ENCODE results near the gene ADAMTS18. TPM values are rescaled to one million over a fixed set of nuclear protein-coding genes. Genes with fewer than 3 reads are reported as not detected.

The ADAMTS18 gene
- polyA plus RNA-seq, 1 donor (not counting 4 experiments of a cell fraction or from before 2014, with no cell fraction given): not detected

DNA sequence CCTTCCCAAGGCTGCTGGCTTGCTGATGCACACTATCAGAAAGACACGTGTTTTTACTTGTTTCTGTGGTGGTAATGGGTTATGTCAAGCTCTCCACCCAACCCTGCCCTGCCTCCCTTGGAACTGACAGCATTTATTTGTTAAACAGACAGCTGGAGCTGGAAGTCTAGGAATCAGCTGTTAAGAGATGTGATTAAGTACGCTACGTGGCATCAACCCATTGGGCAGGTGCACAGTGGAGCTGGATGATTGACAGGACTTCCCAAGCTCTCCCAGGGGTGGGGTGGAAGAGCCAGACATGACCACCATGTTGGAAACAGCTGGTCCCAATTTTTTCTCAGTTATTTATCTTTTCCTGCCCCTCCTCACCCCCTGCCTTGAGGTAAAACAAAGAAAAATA lies 49.4 kb downstream of the ADAMTS18 start:
- no peak overlapping the region for H3K27ac ChIP-seq (ENCODE audit: control insufficient read depth, insufficient read depth, low read length)
- peaks cover 4% of the 10 kb centered on the region for H3K9me3 ChIP-seq (ENCODE audit: control insufficient read depth, low read depth, low read length)
- no peaks in the 10 kb centered on the region for H3K27me3 ChIP-seq (ENCODE audit: control insufficient read depth, extremely low read depth, insufficient read depth, low read length)
- H2AFZ ChIP-seq (ENCODE audit: control insufficient read depth, low read length): no peak overlapping the region
- H3K9ac ChIP-seq (ENCODE audit: control insufficient read depth, extremely low read depth, insufficient read depth, low read length): no peak overlapping the region
- DNase-seq (ENCODE audit: low read depth, low spot score): no peak
- H3K36me3 ChIP-seq (ENCODE audit: control insufficient read depth in 2 of 2, extremely low read depth in 1 of 2, insufficient read depth in 2 of 2, low read length in 2 of 2): no peaks in the 10 kb centered on the region
- H3K79me2 ChIP-seq (ENCODE audit: control insufficient read depth, insufficient read depth, low read length): no peaks in the 10 kb centered on the region
- no peak overlapping the region for H3K4me2 ChIP-seq (ENCODE audit: control insufficient read depth, extremely low read depth, insufficient read depth, low read depth, low read length)
- dilution Hi-C loops (cut with MboI; ENCODE audit: extremely low pct_ligation_motif_present, low sequenced_read_pairs): no loop called here
- TF ChIP-seq, protein P1, sequence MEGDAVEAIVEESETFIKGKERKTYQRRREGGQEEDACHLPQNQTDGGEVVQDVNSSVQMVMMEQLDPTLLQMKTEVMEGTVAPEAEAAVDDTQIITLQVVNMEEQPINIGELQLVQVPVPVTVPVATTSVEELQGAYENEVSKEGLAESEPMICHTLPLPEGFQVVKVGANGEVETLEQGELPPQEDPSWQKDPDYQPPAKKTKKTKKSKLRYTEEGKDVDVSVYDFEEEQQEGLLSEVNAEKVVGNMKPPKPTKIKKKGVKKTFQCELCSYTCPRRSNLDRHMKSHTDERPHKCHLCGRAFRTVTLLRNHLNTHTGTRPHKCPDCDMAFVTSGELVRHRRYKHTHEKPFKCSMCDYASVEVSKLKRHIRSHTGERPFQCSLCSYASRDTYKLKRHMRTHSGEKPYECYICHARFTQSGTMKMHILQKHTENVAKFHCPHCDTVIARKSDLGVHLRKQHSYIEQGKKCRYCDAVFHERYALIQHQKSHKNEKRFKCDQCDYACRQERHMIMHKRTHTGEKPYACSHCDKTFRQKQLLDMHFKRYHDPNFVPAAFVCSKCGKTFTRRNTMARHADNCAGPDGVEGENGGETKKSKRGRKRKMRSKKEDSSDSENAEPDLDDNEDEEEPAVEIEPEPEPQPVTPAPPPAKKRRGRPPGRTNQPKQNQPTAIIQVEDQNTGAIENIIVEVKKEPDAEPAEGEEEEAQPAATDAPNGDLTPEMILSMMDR (optimal IDR thresholded peaks at IDR 0.05 in 1 of 3, IDR thresholded peaks at IDR 0.05 in 1 of 3, conservative IDR thresholded peaks at IDR 0.05 in 1 of 3; ENCODE audit: extremely low read depth in 1 of 3, insufficient read depth in 2 of 3, low read length in 3 of 3): no peak
- no peak for TF ChIP-seq EZH2 (IDR thresholded peaks at IDR 0.05; ENCODE audit: low read length)
- FAIRE-seq: no peak
- no peak overlapping the region for H3K4me3 ChIP-seq (ENCODE audit: control insufficient read depth in 2 of 3, extremely low read depth in 1 of 3, insufficient read depth in 2 of 3, low read depth in 1 of 3, low read length in 3 of 3)
- no peaks in the 10 kb centered on the region for H3K9me1 ChIP-seq (ENCODE audit: control insufficient read depth, extremely low read depth, insufficient read depth, low read length)
- H4K20me1 ChIP-seq (ENCODE audit: control insufficient read depth, extremely low read depth, insufficient read depth, low read length): no peaks in the 10 kb centered on the region
- H3K4me1 ChIP-seq (ENCODE audit: control insufficient read depth, extremely low read depth, insufficient read depth, low read length): no peaks in the 10 kb centered on the region

DNA sequence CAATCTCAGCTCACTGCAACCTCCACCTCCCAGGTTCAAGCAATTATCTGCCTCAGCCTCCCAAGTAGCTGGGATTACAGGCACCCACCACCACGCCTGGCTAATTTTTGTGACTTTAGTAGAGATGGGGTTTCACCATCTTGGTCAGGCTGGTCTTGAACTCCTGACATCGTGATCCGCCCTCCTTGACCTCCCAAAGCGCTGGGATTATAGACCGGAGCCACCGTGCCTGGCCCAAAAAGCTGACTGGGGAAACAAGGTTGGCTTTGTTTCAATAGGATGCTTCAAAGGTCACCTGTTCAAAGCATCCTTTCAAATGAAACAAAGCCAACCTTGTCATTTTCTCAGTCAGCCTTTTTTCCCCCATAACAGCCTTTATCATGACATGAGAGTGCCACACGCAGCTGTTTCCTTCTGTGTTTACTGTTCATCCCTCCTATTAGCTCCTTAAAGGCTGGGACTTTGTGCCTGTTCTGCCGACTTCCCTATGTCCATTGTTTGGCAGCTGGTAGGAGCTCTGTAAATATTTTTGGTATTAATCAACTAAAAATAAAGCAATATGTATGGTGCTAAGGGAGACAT lies 51.1 kb downstream of the ADAMTS18 start:
- no peak overlapping the region for H3K4me2 ChIP-seq (ENCODE audit: control insufficient read depth, extremely low read depth, insufficient read depth, low read depth, low read length)
- TF ChIP-seq EZH2 (IDR thresholded peaks at IDR 0.05; ENCODE audit: low read length): no peak
- TF ChIP-seq, protein P1 (optimal IDR thresholded peaks at IDR 0.05 in 1 of 3, IDR thresholded peaks at IDR 0.05 in 1 of 3, conservative IDR thresholded peaks at IDR 0.05 in 1 of 3; ENCODE audit: extremely low read depth in 1 of 3, insufficient read depth in 2 of 3, low read length in 3 of 3): no peak
- FAIRE-seq (no peak), DNase-seq (ENCODE audit: low read depth, low spot score) (no peak)
- no peaks in the 10 kb centered on the region for H3K27me3 ChIP-seq (ENCODE audit: control insufficient read depth, extremely low read depth, insufficient read depth, low read length)
- H3K9me1 ChIP-seq (ENCODE audit: control insufficient read depth, extremely low read depth, insufficient read depth, low read length): no peaks in the 10 kb centered on the region
- H3K36me3 ChIP-seq (ENCODE audit: control insufficient read depth in 2 of 2, extremely low read depth in 1 of 2, insufficient read depth in 2 of 2, low read length in 2 of 2): no peaks in the 10 kb centered on the region
- no peaks in the 10 kb centered on the region for H3K4me1 ChIP-seq (ENCODE audit: control insufficient read depth, extremely low read depth, insufficient read depth, low read length)
- no peaks in the 10 kb centered on the region for H4K20me1 ChIP-seq (ENCODE audit: control insufficient read depth, extremely low read depth, insufficient read depth, low read length)
- H3K9ac ChIP-seq (ENCODE audit: control insufficient read depth, extremely low read depth, insufficient read depth, low read length): no peak overlapping the region
- no peak overlapping the region for H3K27ac ChIP-seq (ENCODE audit: control insufficient read depth, insufficient read depth, low read length)
- no peak overlapping the region for H3K4me3 ChIP-seq (ENCODE audit: control insufficient read depth in 2 of 3, extremely low read depth in 1 of 3, insufficient read depth in 2 of 3, low read depth in 1 of 3, low read length in 3 of 3)
- H3K79me2 ChIP-seq (ENCODE audit: control insufficient read depth, insufficient read depth, low read length): no peaks in the 10 kb centered on the region
- dilution Hi-C loops (cut with MboI; ENCODE audit: extremely low pct_ligation_motif_present, low sequenced_read_pairs): no loop called here
- no peaks in the 10 kb centered on the region for H3K9me3 ChIP-seq (ENCODE audit: control insufficient read depth, low read depth, low read length)
- no peak overlapping the region for H2AFZ ChIP-seq (ENCODE audit: control insufficient read depth, low read length)
